Sigmoid colon (tissue), 7 donors: Measurements from ENCODE around the gene CNTNAP5. TPM values are rescaled to one million over a fixed set of nuclear protein-coding genes. Genes with fewer than 3 reads are reported as not detected.

Source experiments
- DNase-seq: peaks from one replicate; pipeline ENCODE4 v3.0.0-alpha.2; 2019
- H3K27ac ChIP-seq, 4 donors: fragments of 200-600 bp; sonication (generic); one replicate each; pipeline ENCODE4 v1.5.1; 2016 to 2019; ENCODE audit warnings: mild to moderate bottlenecking in 1 of 4
- H3K27me3 ChIP-seq, 3 donors: fragments of 200-600 bp; sonication (generic); one replicate each; pipeline ENCODE4 v1.5.1; 2019; ENCODE audit warnings: mild to moderate bottlenecking in 1 of 3
- H3K36me3 ChIP-seq, 4 donors: fragments of 200-600 bp; sonication (generic); one replicate each; pipeline ENCODE4 v1.5.1; 2016 to 2019
- H3K4me1 ChIP-seq, 4 donors: fragments of 200-600 bp; sonication (generic); one replicate each; pipeline ENCODE4 v1.5.1; 2017 to 2019
- H3K4me3 ChIP-seq, 4 donors: fragments of 200-600 bp; sonication (generic); one replicate each; pipeline ENCODE4 v1.5.1; 2017 to 2019; ENCODE audit warnings: mild to moderate bottlenecking in 2 of 4, moderate library complexity in 1 of 4
- H3K9me3 ChIP-seq, 4 donors: fragments of 200-600 bp in 3 of 4; sonication (generic) in 3 of 4; one replicate each; pipeline versions ENCODE4 v1.5.1 to v1.6.1; 2013 to 2019
- EP300 ChIP-seq, 4 donors: sonication (generic); formaldehyde crosslinking; IDR thresholded peaks; one replicate each; pipeline ENCODE4 v1.6.1; 2017; ENCODE audit warnings: antibody characterized with exemption in 4 of 4
- POLR2A ChIP-seq, 2 donors: fragments of 450-650 bp; IDR thresholded peaks; one replicate each; pipeline ENCODE4 v1.6.1; 2016; ENCODE audit warnings: antibody characterized with exemption in 2 of 2, mild to moderate bottlenecking in 2 of 2, moderate library complexity in 2 of 2
- POLR2AphosphoS5 ChIP-seq, 4 donors: sonication (generic); formaldehyde crosslinking; IDR thresholded peaks; one replicate each; pipeline ENCODE4 v1.6.1; 2017; ENCODE audit warnings: antibody characterized with exemption in 4 of 4
- WGBS, 2 donors: extraction: QIAGEN DNeasy Blood & Tissue Kit; methylation state at CpG; one replicate each; pipeline ENCODE4 v1.1.7; 2013; 5-methylcytosine and 5-hydroxymethylcytosine counted together
- intact Hi-C: fragments of 100-400 bp; cut with DNase I; formaldehyde crosslinking; loops from one replicate; pipeline ENCODE4 v1.15.1; 2023
- polyA plus RNA-seq, 3 donors: library from polyadenylated mRNA; stranded (reverse); fragments of 200-250 nt; gene quantifications; one replicate each; pipeline ENCODE4 v1.2.3, GENCODE V29; 2013
- small RNA-seq, 3 donors: library from RNA; depleted of rRNA; stranded (forward); fragments of <200 nt; gene quantifications; one replicate each; pipeline ENCODE3, GENCODE V24; 2016
- total RNA-seq, 4 donors: library from RNA; depleted of rRNA; stranded (reverse); fragments of >200 nt; gene quantifications; one replicate each; pipeline ENCODE4 v1.1.0, GENCODE V29; 2016
- TF ChIP-seq, protein P1 (sequence below), 4 experiments: fragments of 450-650 bp in 3 of 4; fragments of 200-600 bp in 1 of 4; IDR thresholded peaks; one replicate each; pipeline ENCODE4 v1.5.1; 2016 to 2019; ENCODE audit warnings: antibody characterized with exemption in 4 of 4, mild to moderate bottlenecking in 3 of 4, moderate library complexity in 2 of 4
- donor health status: healthy with polysubstance abuse.
- donor health status: Bipolar disorder and iron deficiency.
- donor health status: healthy.

The CNTNAP5 gene
- total and polyA plus RNA-seq, 7 donors, result 0.74 to 4.5 (median 1.5) TPM; not detected in 2

- intact Hi-C loops, result no loop called here
- WGBS, 2 donors, result 87 to 90% methylated on average over 2 of the region's 2 CpGs
- DNase-seq, result no peak
- Histone ChIP-seq H3K36me3 (no peaks in the 10 kb centered on the region), H3K9me3 (no peaks in the 10 kb centered on the region), H3K27me3 (no peaks in the 10 kb centered on the region), H3K27ac (no peak overlapping the region), H3K4me1 (no peaks in the 10 kb centered on the region), H3K4me3 (no peak overlapping the region)
- TF ChIP-seq POLR2A (IDR thresholded peaks at IDR 0.05), result no peak
- TF ChIP-seq, protein P1, sequence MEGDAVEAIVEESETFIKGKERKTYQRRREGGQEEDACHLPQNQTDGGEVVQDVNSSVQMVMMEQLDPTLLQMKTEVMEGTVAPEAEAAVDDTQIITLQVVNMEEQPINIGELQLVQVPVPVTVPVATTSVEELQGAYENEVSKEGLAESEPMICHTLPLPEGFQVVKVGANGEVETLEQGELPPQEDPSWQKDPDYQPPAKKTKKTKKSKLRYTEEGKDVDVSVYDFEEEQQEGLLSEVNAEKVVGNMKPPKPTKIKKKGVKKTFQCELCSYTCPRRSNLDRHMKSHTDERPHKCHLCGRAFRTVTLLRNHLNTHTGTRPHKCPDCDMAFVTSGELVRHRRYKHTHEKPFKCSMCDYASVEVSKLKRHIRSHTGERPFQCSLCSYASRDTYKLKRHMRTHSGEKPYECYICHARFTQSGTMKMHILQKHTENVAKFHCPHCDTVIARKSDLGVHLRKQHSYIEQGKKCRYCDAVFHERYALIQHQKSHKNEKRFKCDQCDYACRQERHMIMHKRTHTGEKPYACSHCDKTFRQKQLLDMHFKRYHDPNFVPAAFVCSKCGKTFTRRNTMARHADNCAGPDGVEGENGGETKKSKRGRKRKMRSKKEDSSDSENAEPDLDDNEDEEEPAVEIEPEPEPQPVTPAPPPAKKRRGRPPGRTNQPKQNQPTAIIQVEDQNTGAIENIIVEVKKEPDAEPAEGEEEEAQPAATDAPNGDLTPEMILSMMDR (IDR thresholded peaks at IDR 0.05), result no peak
- TF ChIP-seq POLR2AphosphoS5 (IDR thresholded peaks at IDR 0.05), result no peak
- no peak for TF ChIP-seq EP300 (IDR thresholded peaks at IDR 0.05)
These were observed 928.8 kb downstream of the CNTNAP5 start for GRCh38 chr2:124953921-124954320.

DNA sequence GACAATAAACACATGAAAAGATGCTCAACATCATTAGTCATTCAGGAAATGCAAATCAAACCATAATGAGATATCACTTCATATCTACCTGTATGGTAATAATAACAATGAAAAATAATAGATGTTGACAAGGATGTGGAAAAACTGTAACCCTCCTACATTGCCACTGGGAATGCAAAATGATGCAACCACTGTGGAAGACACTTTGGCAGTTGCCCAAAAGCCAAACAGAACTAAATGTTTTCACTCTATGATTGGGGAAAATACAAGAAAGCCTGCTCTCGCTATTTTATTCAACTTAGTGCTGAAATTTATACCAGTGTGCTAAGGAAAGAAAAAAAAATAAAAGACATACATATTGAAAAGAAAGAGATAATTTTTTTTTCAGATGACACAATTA is 934.5 kb downstream of the CNTNAP5 start:
- no peak for TF ChIP-seq POLR2AphosphoS5 (IDR thresholded peaks at IDR 0.05)
- TF ChIP-seq EP300 (IDR thresholded peaks at IDR 0.05), result no peak
- TF ChIP-seq, protein P1 (IDR thresholded peaks at IDR 0.05), result no peak
- TF ChIP-seq POLR2A (IDR thresholded peaks at IDR 0.05), result no peak
- Histone ChIP-seq H3K9me3 (no peaks in the 10 kb centered on the region), H3K4me1 (no peaks in the 10 kb centered on the region), H3K36me3 (no peaks in the 10 kb centered on the region), H3K27ac (no peak overlapping the region), H3K27me3 (no peaks in the 10 kb centered on the region), H3K4me3 (no peak overlapping the region)
- intact Hi-C loops, result no loop called here
- WGBS, 2 donors, result 79 to 86% methylated on average over 1 of the region's 1 CpG
- DNase-seq, result no peak

- no peak overlapping the region for H3K27ac ChIP-seq
- no peaks in the 10 kb centered on the region for H3K4me1 ChIP-seq
- H3K9me3 ChIP-seq, result no peaks in the 10 kb centered on the region
- no peaks in the 10 kb centered on the region for H3K27me3 ChIP-seq
- H3K36me3 ChIP-seq, result no peaks in the 10 kb centered on the region
- H3K4me3 ChIP-seq, result no peak overlapping the region
- 77 to 79% methylated on average over 4 of the region's 4 CpGs for WGBS, 2 donors
- TF ChIP-seq POLR2AphosphoS5 (IDR thresholded peaks at IDR 0.05) (no peak), POLR2A (IDR thresholded peaks at IDR 0.05) (no peak), EP300 (IDR thresholded peaks at IDR 0.05) (no peak)
- TF ChIP-seq, protein P1 (IDR thresholded peaks at IDR 0.05), result no peak
- DNase-seq, result no peak
- intact Hi-C loops, result no loop called here
These were observed 936.0 kb downstream of the CNTNAP5 start for GRCh38 chr2:124961132-124961531.

Small RNA genes within 50 kb of the gene (small RNA-seq; reads per million reads assigned to genes)
- 0 reads per million in 3 donors for gene AC019159.1
- 0 reads per million in 3 donors for gene MTND5P22
- gene RNA5SP102, result 0 to 0.07 (median 0) reads per million in 3 donors
